GM21423 (cell line): ENCODE results near the gene REXO4.

Experiments used
- ATAC-seq: cut with Tn5 transposase; IDR thresholded peaks from one replicate; pipeline ENCODE4 v1.9.1; 2021; ENCODE audit warnings: mild to moderate bottlenecking, moderate library complexity; ENCODE audit not compliant: unreplicated experiment

The REXO4 gene

DNA sequence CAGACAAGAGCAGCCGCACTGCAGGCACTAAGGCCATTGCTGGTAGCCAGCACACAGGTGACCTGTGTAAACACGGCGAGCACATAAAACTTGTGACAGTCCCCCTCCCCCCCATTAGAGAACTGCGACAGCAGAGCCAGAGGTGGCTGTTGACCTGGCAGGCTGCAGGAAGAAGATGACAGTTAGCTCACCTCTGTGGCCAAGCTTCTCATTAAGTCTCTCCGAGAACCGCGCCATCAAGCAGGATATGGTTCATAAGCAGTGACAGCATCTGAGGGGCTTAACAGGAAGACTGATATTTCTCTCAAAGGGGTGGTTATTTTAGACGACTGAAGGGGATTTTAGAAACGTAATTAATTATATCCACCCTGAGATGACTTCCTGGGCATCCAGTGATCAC lies 47.1 kb downstream of the REXO4 start:
- ATAC-seq = no peak

DNA sequence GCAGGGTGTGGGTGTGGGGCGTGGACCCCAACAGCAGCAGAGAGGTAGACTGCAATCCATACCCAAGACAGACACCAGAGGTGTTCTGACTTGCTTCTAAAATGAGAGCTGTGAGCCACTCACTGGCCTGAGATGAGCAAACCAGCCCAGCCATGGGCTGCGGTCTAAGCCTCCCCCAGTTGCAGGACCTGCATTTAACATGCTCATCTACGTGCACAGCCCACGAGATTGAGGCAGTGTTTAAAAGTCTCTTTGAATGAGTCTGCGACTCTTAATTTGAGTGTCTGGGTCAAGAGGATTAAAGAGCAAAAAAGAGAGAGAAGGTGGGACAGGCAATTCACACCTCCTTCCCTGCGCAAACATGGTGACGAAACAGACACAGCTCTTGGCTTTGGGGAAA lies 47.9 kb downstream of the REXO4 start:
- no peak for ATAC-seq

- no peak for ATAC-seq
Measured at GRCh38 chr9:133369422-133369821, 48.4 kb downstream of the REXO4 start.

GRCh38 chr9:133368249-133368881 lies 49.4 kb downstream of the REXO4 start:
- no peak for ATAC-seq

DNA sequence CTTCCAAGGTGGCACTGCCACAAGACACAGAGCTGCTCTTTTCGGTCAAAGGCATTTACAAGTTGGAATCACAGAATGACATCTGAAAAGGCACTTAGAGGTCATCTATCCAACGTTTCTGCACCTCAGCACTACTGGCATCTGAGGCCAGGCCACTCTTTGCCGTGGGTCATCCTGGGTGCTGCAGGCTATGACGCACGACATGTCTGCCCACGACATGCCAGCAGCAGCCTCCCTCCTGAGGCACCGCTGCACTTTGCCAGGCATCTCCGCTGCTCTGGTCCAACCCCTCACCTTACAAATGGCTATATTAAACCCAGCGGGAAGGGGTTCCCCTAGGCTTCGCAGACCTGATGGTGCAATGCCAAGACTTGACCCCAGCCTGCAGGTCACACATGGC lies 50.0 kb downstream of the REXO4 start:
- no peak for ATAC-seq

- no peak for ATAC-seq
Measured at GRCh38 chr9:133367221-133367620, 50.6 kb downstream of the REXO4 start.

GRCh38 chr9:133366435-133366834 lies 51.4 kb downstream of the REXO4 start:
- no peak for ATAC-seq

GRCh38 chr9:133362359-133363044 lies 55.3 kb downstream of the REXO4 start:
- no peak for ATAC-seq

DNA sequence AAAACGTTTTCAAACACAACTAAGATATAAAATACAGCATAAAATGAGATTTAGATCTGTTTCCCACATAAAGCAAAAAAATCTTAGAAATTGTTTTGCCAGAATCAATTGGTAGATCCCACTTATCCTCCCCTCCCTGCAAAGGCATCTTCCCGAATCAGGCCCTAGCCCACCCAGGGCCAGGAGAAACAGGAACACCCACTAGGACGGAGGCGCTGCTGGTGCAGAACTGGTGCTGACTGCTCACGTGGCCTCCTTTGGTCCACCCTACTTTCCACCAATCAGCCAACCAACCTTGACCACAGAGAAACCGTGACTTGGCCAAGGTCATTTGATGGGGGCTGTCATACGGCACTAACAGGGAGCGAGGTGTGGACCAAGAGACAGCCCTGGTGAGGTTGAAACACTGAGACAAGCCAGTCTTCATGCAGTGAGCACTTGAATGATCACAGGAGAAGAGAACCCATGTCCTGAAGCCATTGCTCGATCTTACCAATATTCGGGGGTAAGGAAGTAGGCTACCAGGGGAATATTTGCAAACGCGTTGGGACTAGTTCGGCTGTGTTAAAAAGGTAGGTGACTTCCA lies 56.2 kb downstream of the REXO4 start:
- no peak for ATAC-seq

DNA sequence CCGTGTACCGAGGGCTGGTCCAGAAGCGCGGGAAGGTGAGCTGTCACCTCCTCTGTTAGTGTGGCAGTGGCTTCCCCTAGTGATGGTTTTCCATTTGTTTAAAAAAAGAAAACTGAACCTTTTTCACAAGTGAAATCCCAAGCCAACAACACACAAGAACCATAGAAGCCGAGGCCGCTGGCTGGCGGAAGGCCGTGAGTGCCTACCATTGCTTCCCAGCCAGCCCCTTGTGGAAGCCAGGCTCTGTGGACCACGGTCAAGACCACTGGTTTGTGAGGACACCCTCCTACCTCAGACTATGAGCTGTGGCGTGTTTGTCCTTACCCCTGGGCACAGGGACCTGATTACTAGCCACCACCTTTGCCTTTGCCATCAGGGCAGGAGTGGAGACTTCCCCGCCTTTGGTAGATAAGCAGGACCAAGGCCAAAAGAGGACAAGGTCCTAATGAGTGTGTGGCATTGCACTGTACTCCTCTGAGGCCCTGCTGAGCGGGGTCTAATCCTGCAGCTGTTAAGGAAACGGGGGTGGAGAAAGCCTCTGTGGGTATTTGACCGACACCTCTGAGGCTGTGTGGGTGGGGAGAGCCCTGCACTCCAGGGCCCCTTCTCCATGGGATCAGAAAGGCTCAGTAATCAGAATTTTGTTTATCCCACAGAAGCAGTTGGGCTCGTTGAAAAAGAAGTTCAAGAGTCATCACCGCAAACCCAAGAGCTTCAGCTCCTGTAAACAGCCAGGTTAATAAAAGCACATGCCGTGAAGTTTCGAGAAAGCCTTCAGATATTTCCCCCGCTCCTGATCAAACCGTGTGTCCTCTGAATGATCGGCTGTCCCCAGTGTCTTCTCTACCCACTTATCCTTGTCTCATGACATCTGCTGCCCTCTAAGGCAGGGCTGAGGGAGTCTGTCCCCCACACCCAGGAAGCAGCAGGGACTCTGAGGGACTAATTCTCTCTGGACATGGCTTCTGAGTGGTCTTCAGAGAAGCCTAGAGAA lies 57.1 kb downstream of the REXO4 start:
- ATAC-seq = no peak

- no peak for ATAC-seq
Measured at GRCh38 chr9:133359399-133360175, 58.2 kb downstream of the REXO4 start.

DNA sequence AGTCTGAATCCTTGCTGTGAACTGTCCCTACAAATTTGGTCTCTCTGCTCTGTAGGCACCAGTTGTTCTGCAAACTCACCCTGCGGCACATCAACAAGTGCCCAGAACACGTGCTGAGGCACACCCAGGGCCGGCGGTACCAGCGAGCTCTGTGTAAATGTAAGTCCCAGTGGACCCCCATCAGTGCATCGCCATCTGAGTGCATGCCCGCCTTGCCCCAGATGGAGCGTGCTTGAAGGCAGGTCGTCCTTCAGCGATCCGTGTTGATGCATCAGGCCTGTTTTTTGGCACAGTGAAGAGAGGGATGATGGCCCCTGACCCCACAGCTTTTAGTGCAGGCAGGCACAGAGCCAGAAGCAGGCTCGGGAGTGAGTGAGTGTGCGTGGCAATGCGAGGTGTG lies 60.2 kb downstream of the REXO4 start:
- ATAC-seq = no peak

DNA sequence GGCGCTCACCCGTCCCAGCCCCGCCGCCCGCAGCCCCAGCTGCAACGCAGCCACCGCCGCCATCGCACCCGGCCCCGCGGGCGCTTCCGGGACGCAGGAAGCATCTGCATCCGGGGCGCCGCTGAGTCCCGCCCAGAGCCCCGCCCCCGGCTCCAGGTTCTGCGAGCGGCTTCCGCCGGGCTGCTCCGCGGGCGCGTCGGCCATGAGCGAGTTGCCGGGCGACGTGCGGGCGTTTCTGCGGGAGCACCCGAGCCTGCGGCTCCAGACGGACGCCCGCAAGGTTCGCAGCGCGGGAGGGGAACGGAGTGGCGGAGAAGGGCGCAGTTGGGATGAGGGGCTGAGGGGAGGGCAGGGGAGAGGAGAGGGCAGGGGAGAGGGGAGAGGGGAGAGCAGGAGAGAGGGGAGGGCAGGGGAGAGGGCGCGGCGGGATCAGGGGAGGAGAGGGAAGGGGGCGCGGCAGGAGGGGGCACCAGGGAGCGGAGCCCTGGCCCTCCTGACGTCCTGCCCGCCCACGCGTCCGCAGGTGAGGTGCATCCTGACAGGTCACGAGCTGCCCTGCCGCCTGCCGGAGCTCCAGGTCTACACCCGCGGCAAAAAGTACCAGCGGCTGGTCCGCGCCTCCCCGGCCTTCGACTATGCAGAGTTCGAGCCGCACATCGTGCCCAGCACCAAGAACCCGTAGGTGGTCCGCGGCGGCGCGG lies 61.3 kb downstream of the REXO4 start, which contains the start of the genes SURF1 and SURF2:
TSS of gene SURF1 (minus strand) at position 97 of the 701 bp plus-strand sequence. CDS start at position 63, 34 bp downstream.
TSS of gene SURF2 (plus strand) at position 160 of the 701 bp plus-strand sequence. CDS start at position 203, 43 bp downstream.
- peak; percentile 71 for ATAC-seq
